ENCODE measurements around the gene EFCAB7. TPM values are rescaled to one million over a fixed set of nuclear protein-coding genes. Genes with fewer than 3 reads are reported as not detected.

The EFCAB7 gene
- total RNA-seq, 4 donors from 2014 or later, result 1.9 to 6.1 (median 4.2) TPM

DNA sequence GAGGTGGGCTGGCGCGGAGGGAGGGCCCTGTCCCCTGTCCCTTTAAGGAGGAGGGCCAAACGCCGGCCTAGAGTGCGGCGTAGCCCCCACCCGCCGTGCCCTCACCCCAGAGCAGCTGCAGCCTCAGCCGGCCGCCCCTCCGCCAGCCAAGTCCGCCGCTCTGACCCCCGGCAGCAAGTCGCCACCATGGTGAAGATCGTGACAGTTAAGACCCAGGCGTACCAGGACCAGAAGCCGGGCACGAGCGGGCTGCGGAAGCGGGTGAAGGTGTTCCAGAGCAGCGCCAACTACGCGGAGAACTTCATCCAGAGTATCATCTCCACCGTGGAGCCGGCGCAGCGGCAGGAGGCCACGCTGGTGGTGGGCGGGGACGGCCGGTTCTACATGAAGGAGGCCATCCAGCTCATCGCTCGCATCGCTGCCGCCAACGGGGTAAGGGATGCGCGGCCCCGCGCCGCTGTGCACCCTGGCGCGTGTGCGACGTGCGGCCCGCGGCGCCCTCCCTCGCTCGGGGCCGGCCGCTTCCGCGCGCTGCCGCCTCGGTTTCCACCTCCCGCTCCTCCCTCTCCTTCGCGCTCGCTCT lies 70.1 kb downstream of the EFCAB7 start, which contains the start of gene PGM1:
Gene PGM1 (plus strand): TSS at position 109 of the 583 bp plus-strand sequence. CDS start 78 bp downstream, at position 187.
- DNase-seq (ENCODE audit: low spot score) (peak; percentile 35), ATAC-seq (ENCODE audit: low FRiP score) (peak; percentile 78)
- TF ChIP-seq, protein P1, sequence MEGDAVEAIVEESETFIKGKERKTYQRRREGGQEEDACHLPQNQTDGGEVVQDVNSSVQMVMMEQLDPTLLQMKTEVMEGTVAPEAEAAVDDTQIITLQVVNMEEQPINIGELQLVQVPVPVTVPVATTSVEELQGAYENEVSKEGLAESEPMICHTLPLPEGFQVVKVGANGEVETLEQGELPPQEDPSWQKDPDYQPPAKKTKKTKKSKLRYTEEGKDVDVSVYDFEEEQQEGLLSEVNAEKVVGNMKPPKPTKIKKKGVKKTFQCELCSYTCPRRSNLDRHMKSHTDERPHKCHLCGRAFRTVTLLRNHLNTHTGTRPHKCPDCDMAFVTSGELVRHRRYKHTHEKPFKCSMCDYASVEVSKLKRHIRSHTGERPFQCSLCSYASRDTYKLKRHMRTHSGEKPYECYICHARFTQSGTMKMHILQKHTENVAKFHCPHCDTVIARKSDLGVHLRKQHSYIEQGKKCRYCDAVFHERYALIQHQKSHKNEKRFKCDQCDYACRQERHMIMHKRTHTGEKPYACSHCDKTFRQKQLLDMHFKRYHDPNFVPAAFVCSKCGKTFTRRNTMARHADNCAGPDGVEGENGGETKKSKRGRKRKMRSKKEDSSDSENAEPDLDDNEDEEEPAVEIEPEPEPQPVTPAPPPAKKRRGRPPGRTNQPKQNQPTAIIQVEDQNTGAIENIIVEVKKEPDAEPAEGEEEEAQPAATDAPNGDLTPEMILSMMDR (IDR thresholded peaks at IDR 0.05), result no peak

DNA sequence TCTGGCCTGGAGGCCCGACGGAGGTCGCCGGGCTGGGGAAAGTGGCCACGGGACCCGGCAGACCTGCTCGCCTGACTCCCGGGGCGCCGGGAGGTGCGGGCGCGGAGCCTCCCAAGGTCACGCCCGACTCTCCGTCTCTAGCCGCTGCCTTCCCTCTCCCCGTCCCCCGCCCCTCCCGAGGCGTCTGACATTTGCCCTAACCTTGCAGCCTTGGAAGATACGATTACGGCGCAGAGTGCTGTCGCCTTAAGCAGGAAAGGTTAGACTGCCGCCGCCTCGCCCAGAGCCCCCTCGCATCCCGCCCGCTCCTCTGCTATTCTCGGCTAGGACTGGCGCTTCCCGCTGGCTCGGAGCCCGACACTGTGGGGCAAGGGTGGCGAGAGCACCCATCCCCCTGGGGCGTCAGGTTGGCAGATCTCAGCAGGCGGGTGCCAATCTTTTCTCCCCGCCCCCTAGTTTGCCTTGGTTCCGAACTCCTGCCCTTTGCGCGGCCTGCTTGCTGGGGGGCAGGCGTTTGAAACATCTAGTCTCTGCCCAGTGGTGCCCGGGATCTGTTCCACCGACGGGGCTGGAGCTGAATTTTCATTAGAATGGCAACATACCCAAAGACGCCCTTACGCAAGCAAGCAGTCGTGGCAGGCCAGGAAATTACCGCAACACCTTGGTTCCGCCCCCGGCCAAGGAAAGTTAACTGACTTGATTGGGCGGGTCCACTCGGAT lies 70.7 kb downstream of the EFCAB7 start:
- TF ChIP-seq, protein P1 (IDR thresholded peaks at IDR 0.05), result no peak
- DNase-seq (ENCODE audit: low spot score), result peak; percentile 57
- peak; percentile 51 for ATAC-seq (ENCODE audit: low FRiP score)

DNA sequence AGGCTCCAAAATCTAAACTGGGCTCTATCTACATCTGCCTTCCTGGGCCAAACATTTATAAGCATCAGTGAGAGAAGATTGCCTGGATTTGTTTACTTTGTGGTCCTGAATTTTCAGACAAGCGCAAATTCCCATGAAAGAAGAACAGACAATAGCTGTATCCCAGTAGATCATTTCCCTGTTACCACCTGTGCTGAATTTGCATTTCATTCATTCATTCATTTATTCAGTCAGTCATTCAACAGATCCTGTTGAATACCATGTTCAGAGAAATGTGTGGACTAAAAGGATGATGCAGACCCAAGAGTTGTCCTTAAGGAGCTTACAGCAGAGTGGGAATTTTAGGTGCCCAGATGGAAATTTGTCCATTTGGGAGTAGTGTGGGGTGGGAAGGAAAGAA lies 72.1 kb downstream of the EFCAB7 start:
- ATAC-seq (ENCODE audit: low FRiP score) (no peak), DNase-seq (ENCODE audit: low spot score) (no peak)
- TF ChIP-seq, protein P1 (IDR thresholded peaks at IDR 0.05), result no peak

DNA sequence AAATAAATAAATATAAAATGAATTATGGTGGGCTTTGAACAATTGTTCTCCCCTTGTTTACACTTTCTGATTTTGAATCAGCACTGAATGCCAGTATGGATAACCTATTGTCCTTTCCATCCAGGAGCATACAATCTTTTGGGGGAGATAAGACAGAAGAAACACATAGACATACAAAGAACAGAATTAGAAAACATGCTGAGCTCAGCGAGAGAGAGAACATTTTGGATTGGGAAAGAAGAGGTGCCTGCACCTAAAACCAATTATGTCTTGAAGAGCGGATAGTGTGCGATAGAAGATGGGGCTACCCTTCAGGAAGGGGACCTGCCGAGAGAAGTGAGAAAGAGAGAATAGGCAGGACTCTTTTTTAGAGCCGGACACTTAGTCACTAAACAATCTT lies 76.5 kb downstream of the EFCAB7 start:
- ATAC-seq (ENCODE audit: low FRiP score), result no peak
- DNase-seq (ENCODE audit: low spot score), result no peak
- TF ChIP-seq, protein P1 (IDR thresholded peaks at IDR 0.05), result no peak

DNA sequence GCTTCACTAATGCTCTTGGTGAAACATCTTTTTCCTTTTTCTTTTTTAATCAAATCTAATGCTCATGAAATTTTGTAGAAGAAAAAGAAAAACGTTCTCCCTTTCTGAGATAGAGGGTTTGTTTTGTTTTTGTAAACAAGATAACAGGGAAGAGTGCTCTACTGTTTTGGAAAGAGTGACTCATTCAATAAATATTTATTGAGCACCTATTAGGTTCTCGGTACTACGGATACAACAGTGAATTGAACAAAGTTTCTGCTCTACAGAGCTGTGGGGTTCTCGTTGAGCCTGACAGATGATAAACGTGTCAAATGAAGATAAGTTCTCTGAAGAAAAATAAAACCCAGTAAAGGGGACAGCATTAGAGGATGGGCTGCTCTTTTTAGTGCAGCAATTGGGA lies 76.9 kb downstream of the EFCAB7 start:
- TF ChIP-seq, protein P1 (IDR thresholded peaks at IDR 0.05), result no peak
- DNase-seq (ENCODE audit: low spot score), result no peak
- no peak for ATAC-seq (ENCODE audit: low FRiP score)

DNA sequence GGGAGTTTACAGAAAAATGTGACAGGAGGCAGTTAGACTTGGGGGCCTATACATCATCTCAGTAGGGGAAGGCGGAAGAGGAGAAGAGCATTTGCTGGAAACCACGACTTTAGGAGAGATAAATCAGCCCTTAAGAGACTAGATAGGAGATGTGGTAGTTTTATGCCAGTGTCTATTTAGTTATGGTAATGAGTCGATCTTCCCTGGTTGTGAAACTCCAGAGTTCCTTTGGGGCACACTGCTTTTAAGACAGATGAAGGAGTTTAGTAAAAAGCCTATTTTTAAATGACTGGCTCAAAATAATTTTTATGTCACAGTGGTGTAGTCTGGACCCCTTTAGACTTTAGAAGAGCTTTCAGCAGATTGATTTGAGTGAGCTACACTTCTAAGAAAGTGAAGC lies 77.7 kb downstream of the EFCAB7 start:
- TF ChIP-seq, protein P1 (IDR thresholded peaks at IDR 0.05), result no peak
- no peak for ATAC-seq (ENCODE audit: low FRiP score)
- no peak for DNase-seq (ENCODE audit: low spot score)

DNA sequence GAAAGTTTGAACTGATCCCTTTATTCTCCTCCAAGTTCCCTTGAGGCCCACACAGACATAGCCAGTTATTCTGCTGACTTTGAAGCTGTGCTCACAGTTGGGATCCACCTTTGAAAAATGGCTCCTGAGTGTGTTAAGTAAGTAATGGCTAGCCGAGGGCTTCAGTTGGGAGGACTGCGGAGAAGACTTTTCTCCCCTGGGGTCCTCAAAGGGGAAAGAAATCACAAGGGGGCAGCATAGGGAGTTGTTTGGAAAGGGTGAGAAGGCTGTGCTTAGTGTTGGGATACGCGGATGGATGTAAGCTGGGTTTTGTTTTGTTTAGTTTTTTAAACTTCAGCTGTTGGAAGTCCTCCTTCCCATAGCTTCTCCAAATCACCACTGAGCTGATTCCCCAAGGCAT lies 78.1 kb downstream of the EFCAB7 start:
- no peak for DNase-seq (ENCODE audit: low spot score)
- TF ChIP-seq, protein P1 (IDR thresholded peaks at IDR 0.05), result no peak
- ATAC-seq (ENCODE audit: low FRiP score), result no peak
